Upper lobe of right lung (tissue), 1 donor: ENCODE data around the gene KIAA0825. TPM values are rescaled to one million over a fixed set of nuclear protein-coding genes. Genes with fewer than 3 reads are reported as not detected.

ENCODE experiments used
- ATAC-seq: fragments of 200-7000 bp; cut with Tn5 transposase; one replicate; pipeline ENCODE4 v1.9.1; 2020; ENCODE audit warnings: mild to moderate bottlenecking, moderate library complexity
- DNase-seq: peaks from one replicate; pipeline ENCODE4 v3.0.0-alpha.2; 2020
- H3K27ac ChIP-seq: fragments of 200-600 bp; one replicate; pipeline ENCODE4 v1.8.0; 2022
- H3K27me3 ChIP-seq: fragments of 200-600 bp; one replicate; pipeline ENCODE4 v1.8.0; 2022; ENCODE audit warnings: mild to moderate bottlenecking
- H3K36me3 ChIP-seq: fragments of 200-600 bp; one replicate; pipeline ENCODE4 v1.8.0; 2022
- H3K4me1 ChIP-seq: fragments of 200-600 bp; one replicate; pipeline ENCODE4 v1.8.0; 2022
- H3K4me3 ChIP-seq: fragments of 200-600 bp; one replicate; pipeline ENCODE4 v1.8.0; 2022; ENCODE audit warnings: mild to moderate bottlenecking
- H3K9me3 ChIP-seq: fragments of 200-600 bp; one replicate; pipeline ENCODE4 v1.8.0; 2022
- CTCF ChIP-seq: fragments of 200-600 bp; IDR thresholded peaks from one replicate; pipeline ENCODE4 v1.8.0; 2022; ENCODE audit warnings: antibody characterized with exemption
- intact Hi-C: fragments of 100-400 bp; cut with DNase I; formaldehyde crosslinking; loops from one replicate; pipeline ENCODE4 v1.11.0; 2022
- total RNA-seq: library from RNA; stranded (reverse); fragmentation: NEBNext Ultra II Directional; extraction: Animal tissue kit (Norgen Biotek cat#: 25700); gene quantifications from one replicate; pipeline ENCODE4 v1.2.1, GENCODE V29; 2021
- donor health status: DM: no; HTN: yes; CAD: no; lungs with severe emphysema.

The KIAA0825 gene
- total RNA-seq, 1 donor from 2014 or later, result 4.4 TPM

- TF ChIP-seq CTCF, result no peak
- DNase-seq (no peak), ATAC-seq (no peak)
- H3K27me3 ChIP-seq, result no peaks in the 10 kb centered on the region
- no peaks in the 10 kb centered on the region for H3K9me3 ChIP-seq
- no peaks in the 10 kb centered on the region for H3K4me1 ChIP-seq
- H3K4me3 ChIP-seq, result no peak overlapping the region
- H3K36me3 ChIP-seq, result no peaks in the 10 kb centered on the region
- H3K27ac ChIP-seq, result no peak overlapping the region
- intact Hi-C loops, result no loop called here
Measured at GRCh38 chr5:94188725-94189124, 429.7 kb downstream of the KIAA0825 start.

GRCh38 chr5:94184870-94185269, 433.5 kb downstream of the KIAA0825 start:
- Histone ChIP-seq H3K27me3 (no peaks in the 10 kb centered on the region), H3K27ac (no peak overlapping the region), H3K9me3 (no peaks in the 10 kb centered on the region), H3K36me3 (no peaks in the 10 kb centered on the region), H3K4me3 (no peak overlapping the region), H3K4me1 (no peaks in the 10 kb centered on the region)
- ATAC-seq, result no peak
- no peak for DNase-seq
- no peak for TF ChIP-seq CTCF
- intact Hi-C loops, result no loop called here

- Histone ChIP-seq H3K4me3 (no peak overlapping the region), H3K27ac (no peak overlapping the region), H3K4me1 (no peaks in the 10 kb centered on the region), H3K36me3 (no peaks in the 10 kb centered on the region), H3K27me3 (no peaks in the 10 kb centered on the region), H3K9me3 (no peaks in the 10 kb centered on the region)
- no peak for TF ChIP-seq CTCF
- ATAC-seq (no peak), DNase-seq (no peak)
- intact Hi-C loops, result no loop called here
Measured at GRCh38 chr5:94181895-94182294, 436.5 kb downstream of the KIAA0825 start.

- Histone ChIP-seq H3K4me1 (no peaks in the 10 kb centered on the region), H3K9me3 (no peaks in the 10 kb centered on the region), H3K4me3 (no peak overlapping the region), H3K27me3 (no peaks in the 10 kb centered on the region), H3K27ac (no peak overlapping the region), H3K36me3 (no peaks in the 10 kb centered on the region)
- DNase-seq (no peak), ATAC-seq (no peak)
- no peak for TF ChIP-seq CTCF
- intact Hi-C loops, result no loop called here
Measured at GRCh38 chr5:94180761-94181160, 437.6 kb downstream of the KIAA0825 start.

GRCh38 chr5:94175912-94176311, 442.5 kb downstream of the KIAA0825 start:
- Histone ChIP-seq H3K9me3 (no peaks in the 10 kb centered on the region), H3K27me3 (no peaks in the 10 kb centered on the region), H3K4me1 (no peaks in the 10 kb centered on the region), H3K27ac (no peak overlapping the region), H3K36me3 (no peaks in the 10 kb centered on the region), H3K4me3 (no peak overlapping the region)
- TF ChIP-seq CTCF, result no peak
- intact Hi-C loops, result no loop called here
- DNase-seq (no peak), ATAC-seq (no peak)

GRCh38 chr5:94174748-94175411, 443.5 kb downstream of the KIAA0825 start:
- intact Hi-C loops, result no loop called here
- no peak for TF ChIP-seq CTCF
- ATAC-seq (no peak), DNase-seq (no peak)
- Histone ChIP-seq H3K4me1 (no peaks in the 10 kb centered on the region), H3K36me3 (no peaks in the 10 kb centered on the region), H3K27me3 (no peaks in the 10 kb centered on the region), H3K27ac (no peak overlapping the region), H3K4me3 (no peak overlapping the region), H3K9me3 (no peaks in the 10 kb centered on the region)
